HG02623 (cell line): ENCODE measurements around the gene PNMA8C.
"Not testable (repeated sequence)": the region's sequence is repeated elsewhere in the genome, so short reads cannot be mapped to it uniquely, and the experiment has no call there.

ENCODE experiments used
- ATAC-seq: cut with Tn5 transposase; IDR thresholded peaks from one replicate; pipeline ENCODE4 v1.9.1; 2021; ENCODE audit warnings: moderate library complexity; ENCODE audit not compliant: unreplicated experiment

The PNMA8C gene

DNA sequence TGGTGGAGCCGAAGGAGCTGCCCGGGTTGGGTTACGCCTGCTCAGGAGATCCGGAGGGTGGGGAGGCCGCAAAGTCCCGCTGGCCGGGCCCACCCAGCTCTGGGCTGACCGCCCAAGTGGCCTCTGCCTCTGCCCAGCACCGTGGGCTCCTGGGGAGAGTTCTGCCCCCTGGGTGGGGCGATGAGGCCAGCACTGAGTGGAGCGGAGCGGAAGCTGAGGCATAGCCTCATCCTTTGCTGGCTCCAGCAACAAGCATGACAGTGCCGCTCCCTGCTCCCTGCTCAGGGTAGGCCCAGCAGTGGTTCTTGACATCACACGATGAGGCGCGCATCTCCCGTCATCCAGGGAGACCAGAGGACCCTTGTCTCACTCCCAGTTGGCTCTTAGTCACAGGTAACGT, 37.9 kb downstream of the PNMA8C start:
- ATAC-seq = no peak

DNA sequence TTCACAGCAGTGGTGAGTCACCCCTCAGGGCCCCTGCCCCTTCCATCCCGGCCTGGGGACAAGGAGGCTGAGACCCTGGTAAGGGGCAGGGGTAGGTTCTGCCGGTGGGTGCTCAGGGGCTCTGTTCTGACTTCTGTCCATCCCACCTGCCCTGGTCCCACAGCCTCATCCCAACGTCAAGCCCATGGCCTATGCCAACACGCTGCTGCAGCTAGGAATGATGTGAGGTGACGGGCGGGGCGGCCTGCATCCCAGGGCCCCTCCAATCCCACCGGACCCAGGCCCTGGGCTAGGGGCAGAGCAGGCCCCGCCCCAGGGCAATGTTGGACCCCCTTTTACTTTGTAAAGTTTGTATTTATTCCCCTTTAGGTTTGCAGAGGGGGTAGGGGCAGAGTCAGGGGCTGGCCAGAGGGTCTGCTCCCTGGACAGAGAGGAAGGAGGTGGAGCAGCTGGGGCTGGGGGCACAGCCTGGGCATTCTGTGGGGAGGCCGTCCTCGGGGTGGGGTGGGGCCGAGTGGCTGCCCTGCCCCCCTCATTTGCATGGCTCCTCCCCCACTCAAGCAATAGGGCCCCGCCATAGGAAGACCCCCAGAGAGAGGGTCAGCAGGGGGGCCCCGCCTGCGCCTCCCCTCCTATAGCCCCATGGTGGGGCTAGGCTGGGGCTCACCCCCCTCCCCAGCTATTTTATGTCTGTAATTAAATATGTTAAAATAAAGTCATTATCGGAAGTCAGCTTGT, 38.4 kb downstream of the PNMA8C start:
- ATAC-seq = no peak

DNA sequence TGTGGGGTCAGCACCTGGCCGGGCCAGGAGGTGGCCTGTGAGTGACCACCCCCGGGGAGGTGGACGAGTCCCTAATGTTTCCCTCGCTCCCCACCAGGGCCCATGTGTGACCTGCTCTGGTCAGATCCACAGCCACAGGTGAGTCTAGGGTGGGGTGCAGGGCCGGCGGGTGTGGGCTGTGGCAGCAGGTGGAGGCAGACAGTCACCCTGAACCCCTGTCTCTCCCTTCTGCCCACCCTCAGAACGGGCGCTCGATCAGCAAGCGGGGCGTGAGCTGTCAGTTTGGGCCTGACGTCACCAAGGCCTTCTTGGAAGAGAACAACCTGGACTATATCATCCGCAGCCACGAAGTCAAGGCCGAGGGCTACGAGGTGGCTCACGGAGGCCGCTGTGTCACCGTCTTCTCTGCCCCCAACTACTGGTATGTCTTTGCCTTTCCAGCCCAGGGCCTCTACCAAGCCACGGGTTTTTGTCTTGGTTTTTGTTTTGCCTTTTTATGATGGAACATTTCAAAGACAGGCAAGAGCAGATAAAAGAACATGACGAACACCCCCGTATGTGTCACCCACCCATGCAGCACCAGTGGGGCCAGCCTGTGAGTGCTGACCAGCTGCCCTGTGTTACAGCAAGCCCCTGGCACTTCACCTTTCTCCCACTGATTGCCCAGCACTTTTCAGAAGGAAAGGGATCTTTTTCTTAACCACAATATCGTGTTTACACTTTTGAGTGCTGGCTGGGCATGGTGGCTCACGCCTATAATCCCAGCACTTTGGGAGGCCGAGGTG, 40.2 kb downstream of the PNMA8C start:
- no peak for ATAC-seq

DNA sequence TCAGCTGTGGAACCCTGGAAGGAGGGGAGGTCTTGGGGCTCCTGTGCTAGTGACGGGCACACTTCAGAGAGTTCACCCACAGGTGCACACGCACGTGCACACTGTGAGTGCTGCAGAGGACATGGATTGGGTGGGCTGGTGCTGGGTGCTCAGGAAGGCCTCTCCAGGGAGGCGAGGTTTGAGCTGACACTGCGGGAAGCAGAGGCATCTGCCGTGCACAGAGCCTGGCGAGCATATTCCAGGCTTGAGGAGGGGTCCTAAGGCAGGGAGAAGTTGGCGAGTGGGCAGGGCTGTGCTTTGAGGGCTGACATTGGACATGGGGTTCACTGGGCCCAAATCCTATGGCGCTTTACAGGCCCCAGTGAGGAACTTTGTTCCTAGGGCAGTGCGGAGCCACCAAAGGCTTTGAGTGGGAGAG, 41.0 kb downstream of the PNMA8C start:
- ATAC-seq = no peak

DNA sequence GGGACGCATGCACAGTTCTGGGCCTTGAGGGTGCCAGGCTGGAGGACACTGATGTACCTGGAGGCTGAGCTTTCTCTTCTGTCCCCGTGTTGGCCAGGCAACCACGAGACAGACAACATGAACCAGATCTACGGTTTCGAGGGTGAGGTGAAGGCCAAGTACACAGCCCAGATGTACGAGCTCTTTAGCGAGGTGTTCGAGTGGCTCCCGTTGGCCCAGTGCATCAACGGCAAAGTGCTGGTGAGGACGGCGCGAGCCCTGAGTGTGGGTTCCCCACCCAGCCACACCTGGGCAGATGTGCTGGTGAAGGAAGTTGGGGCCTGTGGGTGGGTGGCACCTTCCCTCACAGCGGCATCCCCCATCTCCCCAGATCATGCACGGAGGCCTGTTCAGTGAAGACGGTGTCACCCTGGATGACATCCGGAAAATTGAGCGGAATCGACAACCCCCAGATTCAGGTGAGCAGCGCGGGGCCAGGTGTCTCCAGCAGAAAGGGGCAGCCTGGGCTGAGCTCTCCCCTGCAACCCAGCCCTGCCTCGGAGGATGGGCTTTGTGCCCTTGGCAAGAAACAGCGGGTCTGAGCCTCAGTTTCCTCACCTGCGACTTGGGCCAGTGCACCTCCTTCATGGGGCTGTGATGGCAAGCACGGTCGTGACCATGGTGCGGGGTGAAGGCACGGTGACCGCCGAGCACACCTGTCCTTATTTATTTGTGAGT, 41.6 kb downstream of the PNMA8C start:
- no peak for ATAC-seq

DNA sequence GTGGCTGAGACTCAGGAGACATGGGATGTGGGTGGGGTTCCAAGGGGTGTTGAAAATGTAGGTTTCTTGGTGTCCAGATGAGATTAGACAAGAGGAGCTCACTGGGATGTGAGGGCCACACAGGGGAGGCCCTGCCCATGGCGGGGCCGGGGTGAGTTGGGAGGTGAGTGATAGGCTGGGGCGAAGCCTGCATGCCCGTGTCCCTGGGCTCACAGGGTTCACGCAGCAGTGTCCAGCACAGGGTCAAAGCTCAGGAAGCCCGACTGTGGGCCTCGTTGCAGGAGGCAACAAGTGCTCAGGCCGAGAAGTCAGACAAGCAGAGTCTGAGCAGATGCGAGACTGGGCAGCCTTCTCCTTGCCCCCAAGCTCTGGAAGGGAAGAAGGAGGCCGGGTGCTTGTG, 42.6 kb downstream of the PNMA8C start:
- ATAC-seq = no peak

DNA sequence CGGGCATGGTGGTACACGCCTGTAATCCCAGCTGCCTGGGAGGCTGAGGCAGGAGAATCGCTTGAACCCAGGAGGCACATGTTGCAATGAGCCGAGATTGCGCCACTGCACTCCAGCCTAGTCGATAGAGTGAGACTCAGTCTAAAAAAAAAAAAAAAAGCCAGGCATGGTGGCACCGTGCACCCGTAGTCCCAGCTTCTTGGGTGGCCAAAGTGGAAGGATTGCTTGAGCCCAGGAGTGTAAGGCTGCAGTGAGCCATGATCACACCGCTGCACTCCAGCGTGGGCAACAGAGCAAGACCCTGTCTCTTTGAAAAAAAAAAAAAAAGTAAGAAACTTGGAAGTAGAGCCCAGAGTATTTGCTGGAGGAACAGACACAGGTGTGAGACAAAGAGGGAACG, 43.1 kb downstream of the PNMA8C start:
- ATAC-seq = no peak

DNA sequence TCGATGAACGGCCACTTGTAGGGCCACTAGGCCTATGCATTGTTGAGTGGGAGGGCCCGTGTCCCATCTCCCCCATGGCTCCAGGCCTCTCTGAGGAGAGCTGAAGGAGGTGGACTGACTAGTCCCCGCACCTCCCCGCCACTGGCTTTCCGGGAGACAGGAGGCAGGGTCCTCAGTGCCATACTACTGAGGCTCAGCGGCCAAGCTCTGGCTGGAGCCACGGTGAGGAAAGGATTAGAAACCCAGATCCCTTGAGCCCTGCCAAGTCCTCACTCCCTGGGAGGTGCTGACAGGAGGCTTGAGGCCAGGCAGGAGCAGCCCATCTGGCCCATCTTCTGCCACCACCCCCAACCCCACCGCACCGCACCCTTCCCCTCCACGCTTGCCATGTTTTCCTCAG, 44.3 kb downstream of the PNMA8C start:
- no peak for ATAC-seq

DNA sequence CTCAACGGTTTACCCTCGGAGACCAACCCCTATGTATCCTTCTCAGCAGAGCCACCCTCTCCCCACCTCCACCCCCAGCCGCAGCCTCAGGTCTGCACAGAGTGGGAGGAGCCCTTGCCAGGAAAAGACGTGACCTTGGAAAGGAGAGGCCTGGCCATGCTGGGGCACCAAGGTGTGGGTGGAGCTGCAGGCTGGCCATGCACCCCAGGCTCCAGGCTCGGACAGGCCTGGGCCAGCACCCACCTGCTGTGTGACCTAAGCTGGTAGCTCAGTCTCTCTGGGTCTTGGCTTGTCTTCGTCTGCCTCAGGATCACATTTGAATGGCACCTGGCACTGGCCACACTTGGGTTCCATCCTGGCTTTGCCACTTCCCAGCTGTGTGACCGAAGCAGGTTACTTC, 44.9 kb downstream of the PNMA8C start:
- ATAC-seq = no peak

DNA sequence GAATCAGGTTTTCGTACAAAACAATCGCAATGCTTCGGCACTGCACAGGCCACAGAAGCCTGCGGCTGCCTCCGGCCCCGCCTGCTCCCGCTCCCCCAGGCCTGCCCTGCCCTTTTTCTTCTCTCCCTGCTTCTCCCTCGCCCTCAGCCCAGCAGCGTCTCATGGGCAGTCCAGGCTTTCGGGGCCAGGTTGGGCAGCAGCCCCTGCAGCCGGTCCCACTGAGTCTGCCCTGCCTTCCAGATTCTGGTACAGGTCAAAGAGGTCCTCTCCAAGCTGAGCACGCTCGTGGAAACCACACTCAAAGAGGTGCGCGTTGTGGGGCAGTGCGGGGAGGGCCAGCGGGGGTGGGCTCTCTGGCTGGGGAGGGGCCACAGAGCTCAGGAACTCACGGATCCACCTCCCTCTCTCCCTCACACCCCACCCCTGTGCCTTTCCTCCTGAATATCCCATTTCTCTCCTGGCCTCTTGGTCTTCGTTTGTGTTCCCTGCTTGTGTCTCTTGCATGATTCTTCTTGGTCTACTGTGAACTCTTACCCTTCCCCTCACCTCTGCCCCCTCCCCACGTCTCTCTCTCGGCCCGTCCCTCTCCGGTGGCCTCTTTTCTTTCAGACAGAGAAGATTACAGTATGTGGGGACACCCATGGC, 45.4 kb downstream of the PNMA8C start:
- no peak for ATAC-seq

DNA sequence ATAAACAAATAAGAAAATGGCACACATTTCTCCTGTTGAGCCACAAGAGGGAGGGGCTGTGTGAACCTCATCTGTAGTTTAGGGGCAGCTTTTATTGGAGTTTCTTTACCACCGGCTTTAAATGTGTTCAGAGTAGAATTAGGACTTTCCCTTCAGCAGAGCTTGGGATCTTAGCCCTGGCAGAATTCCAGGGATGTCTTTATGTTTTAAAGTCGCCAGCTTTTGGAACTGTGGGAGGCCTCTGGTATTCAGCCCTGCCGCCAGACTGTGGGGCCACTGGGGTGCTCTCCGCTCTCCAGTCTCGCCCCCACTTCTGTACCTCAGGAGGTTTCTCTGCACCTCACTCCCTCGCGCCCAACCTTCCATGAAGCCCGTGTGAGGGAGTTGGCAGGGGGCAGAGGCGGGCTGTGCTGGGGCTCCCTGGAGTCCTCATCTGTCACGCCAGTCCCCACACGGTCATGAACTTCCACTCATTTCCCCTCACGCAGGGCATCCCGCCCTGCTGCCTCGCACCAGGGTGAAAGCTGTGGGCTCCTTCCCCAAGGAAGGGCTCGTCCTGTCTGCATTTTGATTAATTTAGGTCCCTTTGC, 46.9 kb downstream of the PNMA8C start:
- no peak for ATAC-seq

DNA sequence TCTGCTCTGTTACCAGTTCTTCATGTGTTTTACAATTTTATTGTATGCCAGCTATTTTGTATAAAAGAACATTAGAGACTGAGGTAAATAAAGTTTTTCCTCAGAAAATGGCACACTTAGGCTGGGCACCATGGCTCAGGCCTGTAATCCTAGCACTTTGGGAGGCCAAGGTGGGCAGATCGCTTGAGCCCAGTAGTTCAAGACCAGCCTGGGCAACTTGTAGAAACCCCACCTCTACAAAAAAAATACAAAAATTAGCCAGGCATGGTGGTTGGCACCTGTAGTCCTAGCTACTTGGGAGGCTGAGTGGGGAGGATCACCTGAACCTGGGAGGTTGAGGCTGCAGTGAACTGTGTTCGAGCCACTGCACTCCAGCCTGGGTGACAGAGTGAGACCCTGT, 47.4 kb downstream of the PNMA8C start:
- no peak for ATAC-seq

DNA sequence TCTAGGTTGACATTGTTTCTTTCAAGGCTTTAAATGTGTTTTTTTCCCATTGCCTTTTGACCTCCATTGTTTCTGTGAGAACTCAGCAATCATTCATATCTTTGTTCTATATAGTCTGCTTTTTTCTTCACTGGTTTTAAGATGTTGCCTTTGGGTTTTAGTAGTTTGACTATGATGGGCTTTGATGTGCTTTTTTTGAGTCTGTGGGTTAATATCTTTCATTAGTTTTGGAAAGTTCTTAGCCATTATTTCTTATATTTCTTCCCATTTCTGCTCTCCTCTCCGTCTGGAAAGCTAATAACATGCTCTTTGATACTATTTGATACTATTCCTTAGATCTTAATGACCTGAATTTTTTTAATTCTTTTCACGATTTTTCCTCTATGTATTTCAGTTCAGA, 48.0 kb downstream of the PNMA8C start:
- no peak for ATAC-seq

DNA sequence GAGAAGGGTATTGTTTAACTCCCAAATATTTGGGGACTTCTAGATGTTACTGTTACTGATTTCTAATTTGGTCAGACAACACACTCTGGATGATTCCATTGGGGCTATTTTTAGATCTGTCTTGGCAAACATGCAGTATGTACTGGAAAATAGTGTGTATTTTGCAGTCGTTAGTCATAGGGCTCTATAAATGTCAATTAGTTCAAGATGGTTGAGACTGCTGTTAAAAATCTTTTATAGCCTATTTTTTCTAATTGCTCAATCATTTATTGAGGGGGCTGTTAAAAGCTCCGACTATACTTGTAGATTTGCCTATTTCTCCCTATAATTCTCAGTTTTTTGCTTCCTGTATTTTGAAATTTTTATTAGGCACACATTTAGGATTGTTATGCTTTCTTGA, 50.5 kb downstream of the PNMA8C start:
- ATAC-seq = no peak

DNA sequence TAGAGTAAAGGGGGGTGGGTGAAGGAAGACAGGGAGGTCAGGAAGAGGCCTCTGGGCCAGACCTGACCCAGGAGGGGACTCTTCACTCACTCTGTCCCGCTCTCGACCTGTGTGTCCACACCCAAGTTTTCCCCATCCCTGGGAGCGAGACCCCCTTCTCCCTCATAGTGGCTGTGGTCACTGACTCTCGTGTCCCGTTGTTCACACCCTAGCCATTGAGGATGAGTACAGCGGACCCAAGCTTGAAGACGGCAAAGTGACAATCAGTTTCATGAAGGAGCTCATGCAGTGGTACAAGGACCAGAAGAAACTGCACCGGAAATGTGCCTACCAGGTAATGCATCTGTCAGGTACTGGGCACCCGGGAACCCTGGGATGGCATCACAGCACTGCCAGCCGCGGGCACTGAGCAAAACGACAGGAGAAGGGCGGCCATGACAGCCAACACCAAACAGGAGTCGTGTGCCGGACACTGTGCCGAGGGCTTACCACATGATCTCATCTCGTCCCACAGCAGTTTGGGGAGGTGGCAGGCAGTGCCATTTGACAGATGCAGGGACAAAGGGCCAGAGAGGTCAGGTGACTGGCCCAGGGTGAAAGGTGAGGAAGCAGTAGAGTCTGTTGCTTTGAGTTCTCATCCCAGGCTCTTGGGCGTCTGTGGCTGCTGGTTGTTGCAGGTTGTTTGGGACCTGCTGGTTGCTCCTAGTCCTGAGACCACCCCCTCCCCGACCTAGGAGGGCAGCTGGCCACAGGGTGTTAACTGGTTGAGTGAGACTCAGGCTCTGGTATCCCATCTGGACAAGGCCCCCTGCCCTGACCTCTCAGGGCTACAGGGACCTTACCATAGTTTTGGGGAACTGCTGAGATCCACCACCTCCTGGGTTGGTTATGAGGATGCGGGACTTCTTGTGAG, 52.2 kb downstream of the PNMA8C start:
- ATAC-seq = no peak

DNA sequence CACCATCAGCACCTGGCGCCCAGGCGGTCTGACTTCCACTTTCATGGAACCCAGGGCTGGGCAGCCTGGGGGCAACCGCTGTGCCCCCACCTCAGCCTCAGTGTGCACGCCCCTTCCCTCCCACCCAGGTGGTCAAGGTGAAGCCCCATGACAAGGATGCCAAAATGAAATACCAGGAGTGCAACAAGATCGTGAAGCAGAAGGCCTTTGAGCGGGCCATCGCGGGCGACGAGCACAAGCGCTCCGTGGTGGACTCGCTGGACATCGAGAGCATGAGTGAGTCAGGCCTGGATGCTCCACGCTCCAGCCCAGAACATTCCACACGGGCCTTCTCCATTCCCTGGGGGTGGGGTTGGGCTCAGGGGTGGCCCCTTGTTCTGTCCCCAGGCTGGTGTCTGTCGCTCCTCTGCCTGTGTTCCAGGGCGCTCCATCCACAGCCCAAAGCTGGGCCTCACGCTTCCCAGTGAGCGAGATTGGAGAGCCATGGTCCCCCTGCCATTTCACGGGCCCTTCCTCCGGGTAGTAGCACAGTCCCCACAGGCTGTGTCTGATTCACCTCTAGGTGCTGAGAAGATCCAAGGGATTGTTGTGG, 53.2 kb downstream of the PNMA8C start:
- ATAC-seq = not testable (repeated sequence)
